HEK293T (cell line): ENCODE measurements around the gene BDNF.

Source experiments
- CTCF ChIA-PET: fragments of 350-600 bp; formaldehyde crosslinking; extraction: SDS; loops from one replicate; lab custom pipeline; 2021; ENCODE audit warnings: antibody characterized with exemption, inconsistent platforms; lab: Yijun Ruan, JAX
- POLR2A ChIA-PET: fragments of 350-600 bp; formaldehyde crosslinking; extraction: SDS; loops from one replicate; lab custom pipeline; 2020; ENCODE audit warnings: antibody characterized with exemption, inconsistent platforms; lab: Yijun Ruan, JAX
- DNase-seq: peaks from one replicate; pipeline ENCODE4 v3.0.0; 2012; ENCODE audit warnings: mixed read lengths; ENCODE audit errors: extremely low spot score
- ARNT ChIP-seq: fragments of 450-650 bp; IDR thresholded peaks from 2 replicates; pipeline ENCODE4 v1.6.1; 2017; ENCODE audit warnings: mild to moderate bottlenecking
- BHLHE40 ChIP-seq: fragments of 450-650 bp; IDR thresholded peaks from 2 replicates; pipeline ENCODE4 v1.6.1; 2016; ENCODE audit warnings: mild to moderate bottlenecking, moderate library complexity, borderline replicate concordance
- CTBP1 ChIP-seq: fragments of 450-650 bp; IDR thresholded peaks from 2 replicates; pipeline ENCODE4 v1.6.1; 2016; ENCODE audit warnings: borderline replicate concordance
- ELF4 ChIP-seq: fragments of 450-650 bp; IDR thresholded peaks from 2 replicates; pipeline ENCODE4 v1.6.1; 2017; ENCODE audit warnings: antibody characterized with exemption
- FOXA1 ChIP-seq: fragments of 450-650 bp; IDR thresholded peaks from 2 replicates; pipeline ENCODE4 v1.6.1; 2016; ENCODE audit warnings: mild to moderate bottlenecking
- FOXK2 ChIP-seq: fragments of 450-650 bp; IDR thresholded peaks from 2 replicates; pipeline ENCODE4 v1.6.1; 2016; ENCODE audit warnings: mild to moderate bottlenecking
- FOXM1 ChIP-seq: fragments of 450-650 bp; IDR thresholded peaks from 2 replicates; pipeline ENCODE4 v1.6.1; 2017; ENCODE audit warnings: mild to moderate bottlenecking, borderline replicate concordance
- HDGF ChIP-seq: fragments of 450-650 bp; IDR thresholded peaks from 2 replicates; pipeline ENCODE4 v1.6.1; 2017; ENCODE audit warnings: antibody characterized with exemption, borderline replicate concordance
- L3MBTL2 ChIP-seq: fragments of 450-650 bp; conservative IDR thresholded peaks from 2 replicates; pipeline ENCODE4 v1.6.1; 2016; ENCODE audit warnings: mild to moderate bottlenecking
- LEF1 ChIP-seq: fragments of 450-650 bp; IDR thresholded peaks from 2 replicates; pipeline ENCODE4 v1.6.1; 2017; ENCODE audit warnings: mild to moderate bottlenecking, borderline replicate concordance
- NFRKB ChIP-seq: fragments of 450-650 bp; IDR thresholded peaks from 2 replicates; pipeline ENCODE4 v1.6.1; 2016; ENCODE audit warnings: mild to moderate bottlenecking, moderate library complexity
- PKNOX1 ChIP-seq: fragments of 450-650 bp; IDR thresholded peaks from 2 replicates; pipeline ENCODE4 v1.6.1; 2016
- SP1 ChIP-seq: fragments of 450-650 bp; IDR thresholded peaks from 2 replicates; pipeline ENCODE4 v1.6.1; 2017
- SUZ12 ChIP-seq: fragments of 450-650 bp; IDR thresholded peaks from 2 replicates; pipeline ENCODE4 v1.6.1; 2016; ENCODE audit warnings: mild to moderate bottlenecking
- TARDBP ChIP-seq: fragments of 450-650 bp; IDR thresholded peaks from 2 replicates; pipeline ENCODE4 v1.6.1; 2016
- ZNF384 ChIP-seq: fragments of 450-650 bp; IDR thresholded peaks from 2 replicates; pipeline ENCODE4 v1.6.1; 2016

Gene BDNF

GRCh38 chr11:27718863-27719545, 18.7 kb upstream of the BDNF start:
- peak; percentile 42 for DNase-seq
- POLR2A ChIA-PET, result interaction anchor here (0.7 to 3.4 kb wide), 8 partner anchors 13 to 517 kb away, joined by 3 to 20 read pairs (median 4); partner anchors contain the start of genes BDNF, KIF18A and METTL15
- TF ChIP-seq TARDBP (no peak), FOXA1 (no peak), L3MBTL2 (no peak), FOXM1 (no peak), ELF4 (no peak), ARNT (no peak), HDGF (no peak), BHLHE40 (no peak)

GRCh38 chr11:27718346-27718862, 18.1 kb upstream of the BDNF start:
- POLR2A ChIA-PET, result interaction anchor here (1.2 to 3.4 kb wide), 5 partner anchors 13 to 389 kb away, joined by 3 to 20 read pairs (median 4); partner anchors contain the start of genes BDNF, KIF18A and METTL15
- DNase-seq, result peak; percentile 53
- TF ChIP-seq TARDBP (no peak), CTBP1 (no peak), FOXK2 (no peak), ELF4 (no peak), ARNT (no peak), L3MBTL2 (peak; percentile 36; the same call in 1 of the 2 replicates)
- CTCF ChIA-PET, result interaction anchor here (1.0 to 2.1 kb wide), 3 partner anchors 13 to 19 kb away, joined by 3 to 13 read pairs (median 3); no protein-coding TSS in a partner anchor

More at GRCh38 chr11:27718863-27719545, 18.7 kb upstream of the BDNF start:
- CTCF ChIA-PET, result interaction anchor here (1.0 to 2.1 kb wide), 3 partner anchors 14 to 20 kb away, joined by 3 to 13 read pairs (median 3); no protein-coding TSS in a partner anchor

GRCh38 chr11:27717801-27718229, 17.6 kb upstream of the BDNF start:
- CTCF ChIA-PET, result interaction anchor here (0.8 to 2.1 kb wide), 4 partner anchors 13 to 33 kb away, joined by 3 to 16 read pairs (median 8); partner anchors contain the start of gene BDNF
- POLR2A ChIA-PET, result interaction anchor here (1.3 to 3.4 kb wide), 2 partner anchors 17 to 390 kb away, joined by 4 to 20 read pairs; partner anchors contain the start of genes BDNF, KIF18A and METTL15
- TF ChIP-seq FOXM1 (no peak), PKNOX1 (peak; percentile 63; the same call in 1 of the 2 replicates)
- no peak for DNase-seq

DNA sequence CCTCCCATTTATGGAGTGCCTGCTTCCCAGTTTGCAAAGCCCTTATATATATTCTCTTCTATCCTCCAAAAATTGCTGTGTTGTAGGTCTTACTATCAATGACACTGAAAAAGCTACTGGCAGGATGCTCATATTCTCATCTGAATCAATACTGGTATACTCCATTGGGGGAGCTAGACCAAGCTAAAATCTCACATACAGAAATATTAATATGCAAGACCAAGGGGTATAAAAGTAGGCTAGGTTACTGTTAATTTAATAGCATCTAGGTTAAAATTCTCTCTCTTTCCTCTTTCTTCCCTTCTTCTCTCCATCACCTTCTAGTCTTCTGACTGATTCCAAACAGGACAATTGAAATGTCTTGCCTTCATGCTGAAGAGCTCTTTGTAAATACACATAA, 17.1 kb upstream of the BDNF start:
- DNase-seq, result no peak
- CTCF ChIA-PET, result interaction anchor here (0.8 to 2.1 kb wide), 5 partner anchors 12 to 33 kb away, joined by 3 to 16 read pairs (median 5); partner anchors contain the start of gene BDNF

GRCh38 chr11:27716835-27717234, 16.6 kb upstream of the BDNF start:
- TF ChIP-seq SP1, result no peak
- no peak for TF ChIP-seq CTBP1
- TF ChIP-seq LEF1, result no peak
- no peak for TF ChIP-seq BHLHE40
- TF ChIP-seq TARDBP, result no peak
- no peak for TF ChIP-seq ZNF384
- TF ChIP-seq SUZ12, result no peak
- no peak for TF ChIP-seq HDGF
- no peak for TF ChIP-seq ARNT
- POLR2A ChIA-PET, result interaction anchor here (3.4 kb wide), 1 partner anchor 16 kb away, joined by 20 read pairs; the partner anchor contains the start of gene BDNF
- CTCF ChIA-PET, result interaction anchor here (0.6 to 2.1 kb wide), 8 partner anchors 12 to 1112 kb away, joined by 3 to 16 read pairs (median 3); partner anchors contain the start of gene BDNF
- no peak for DNase-seq

More for the DNA sequence above, 17.1 kb upstream of the BDNF start:
- POLR2A ChIA-PET, result interaction anchor here (3.4 kb wide), 1 partner anchor 16 kb away, joined by 20 read pairs; the partner anchor contains the start of gene BDNF
- TF ChIP-seq BHLHE40, result no peak
- no peak for TF ChIP-seq ARNT
- TF ChIP-seq NFRKB, result no peak
- TF ChIP-seq FOXM1, result no peak
- no peak for TF ChIP-seq HDGF

DNA sequence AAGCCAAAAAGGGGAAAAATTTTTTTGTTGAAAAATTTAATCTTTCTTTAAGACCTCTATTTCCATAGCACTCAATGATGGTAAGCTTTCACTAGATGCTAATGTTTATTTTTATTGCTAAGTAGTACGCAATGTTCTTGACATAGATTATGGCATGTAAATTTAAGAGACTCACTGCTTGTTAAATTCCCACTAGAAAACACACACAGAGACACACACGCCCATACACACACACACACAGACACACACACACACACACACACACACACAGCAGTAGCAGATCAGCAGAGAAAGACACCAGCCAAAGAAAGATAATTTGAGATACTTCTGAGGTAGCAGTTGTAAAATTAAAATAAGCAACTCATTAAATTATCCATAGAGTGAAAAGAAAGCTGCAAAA, 16.0 kb upstream of the BDNF start:
- POLR2A ChIA-PET, result no interaction called here
- DNase-seq, result no peak
- CTCF ChIA-PET, result interaction anchor here (0.6 to 1.8 kb wide), 4 partner anchors 16 to 1113 kb away, joined by 3 to 16 read pairs (median 3); partner anchors contain the start of gene BDNF
- TF ChIP-seq FOXM1 (no peak), LEF1 (no peak), TARDBP (no peak), FOXA1 (no peak), HDGF (no peak), BHLHE40 (no peak), L3MBTL2 (no peak), ZNF384 (no peak), SUZ12 (no peak), FOXK2 (no peak), ARNT (no peak), SP1 (no peak), NFRKB (no peak), ELF4 (no peak), CTBP1 (no peak), PKNOX1 (no peak)
